Breast epithelium (tissue), 3 donors: ENCODE results near the gene HOXD9.

Experiments used
- POLR2AphosphoS5 ChIP-seq, 3 donors: sonication (generic); formaldehyde crosslinking; IDR thresholded peaks; one replicate each; pipeline ENCODE4 v1.6.1; 2017; ENCODE audit warnings: antibody characterized with exemption in 3 of 3
- TF ChIP-seq, protein P1 (sequence below), 3 donors: fragments of 450-650 bp; IDR thresholded peaks; one replicate each; pipeline ENCODE4 v1.5.1; 2016 to 2017; ENCODE audit warnings: antibody characterized with exemption in 3 of 3, mild to moderate bottlenecking in 3 of 3, moderate library complexity in 3 of 3

DNA sequence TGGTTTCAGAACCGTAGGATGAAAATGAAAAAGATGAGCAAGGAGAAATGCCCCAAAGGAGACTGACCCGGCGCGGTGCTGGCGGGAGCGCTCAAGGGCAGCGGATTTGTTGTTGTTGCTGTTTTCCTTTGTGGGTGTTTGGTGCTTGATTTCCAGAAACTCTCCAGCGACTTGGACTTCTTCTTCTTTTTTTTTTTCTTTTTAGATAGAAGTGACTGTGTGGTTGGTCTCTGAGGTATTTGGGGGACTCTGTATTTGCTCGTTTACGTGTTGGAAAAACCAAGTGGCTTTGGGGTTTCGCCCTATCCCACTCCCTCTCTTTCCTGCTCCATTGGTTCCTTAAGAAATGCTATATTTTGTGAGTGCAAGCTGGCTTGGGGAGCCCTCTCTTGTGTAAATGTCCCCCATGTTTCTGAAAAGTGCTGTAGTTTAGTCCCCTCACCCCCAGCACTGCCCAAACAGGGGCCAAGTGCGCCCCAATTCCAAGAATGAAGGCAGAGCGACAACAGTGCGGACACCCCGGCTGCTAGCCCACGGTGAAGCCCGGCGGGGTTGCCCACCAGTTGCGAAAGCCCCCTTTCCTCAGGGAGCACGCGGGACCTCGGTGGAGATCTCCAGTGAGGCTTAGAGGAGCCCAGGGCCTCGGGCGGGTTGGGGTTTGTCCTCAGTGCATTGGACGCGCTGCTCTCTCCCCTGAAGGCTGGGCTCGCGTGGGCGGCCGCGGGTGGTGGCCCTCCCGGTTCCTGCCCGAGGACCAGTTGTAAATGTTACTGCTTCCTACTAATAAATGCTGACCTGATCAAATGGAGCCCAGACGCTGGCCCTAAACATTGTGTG lies 1.8 kb downstream of the HOXD9 start:
- no peak for TF ChIP-seq POLR2AphosphoS5 (IDR thresholded peaks at IDR 0.05)
- TF ChIP-seq, protein P1, sequence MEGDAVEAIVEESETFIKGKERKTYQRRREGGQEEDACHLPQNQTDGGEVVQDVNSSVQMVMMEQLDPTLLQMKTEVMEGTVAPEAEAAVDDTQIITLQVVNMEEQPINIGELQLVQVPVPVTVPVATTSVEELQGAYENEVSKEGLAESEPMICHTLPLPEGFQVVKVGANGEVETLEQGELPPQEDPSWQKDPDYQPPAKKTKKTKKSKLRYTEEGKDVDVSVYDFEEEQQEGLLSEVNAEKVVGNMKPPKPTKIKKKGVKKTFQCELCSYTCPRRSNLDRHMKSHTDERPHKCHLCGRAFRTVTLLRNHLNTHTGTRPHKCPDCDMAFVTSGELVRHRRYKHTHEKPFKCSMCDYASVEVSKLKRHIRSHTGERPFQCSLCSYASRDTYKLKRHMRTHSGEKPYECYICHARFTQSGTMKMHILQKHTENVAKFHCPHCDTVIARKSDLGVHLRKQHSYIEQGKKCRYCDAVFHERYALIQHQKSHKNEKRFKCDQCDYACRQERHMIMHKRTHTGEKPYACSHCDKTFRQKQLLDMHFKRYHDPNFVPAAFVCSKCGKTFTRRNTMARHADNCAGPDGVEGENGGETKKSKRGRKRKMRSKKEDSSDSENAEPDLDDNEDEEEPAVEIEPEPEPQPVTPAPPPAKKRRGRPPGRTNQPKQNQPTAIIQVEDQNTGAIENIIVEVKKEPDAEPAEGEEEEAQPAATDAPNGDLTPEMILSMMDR (IDR thresholded peaks at IDR 0.05): no peak
